Measurements from ENCODE around the gene AP5B1. TPM values are rescaled to one million over a fixed set of nuclear protein-coding genes. Genes with fewer than 3 reads are reported as not detected.

The AP5B1 gene
- total RNA-seq, 2 experiments from 2014 or later = 12.9 to 25.6 TPM

GRCh38 chr11:65814986-65815565 is 34.3 kb upstream of the AP5B1 start:
- POLR2A ChIA-PET = interaction anchor here (0.6 kb wide), 1 partner anchor 104 kb away, joined by 3 read pairs; no protein-coding TSS in a partner anchor
- H3K9me3 ChIP-seq (ENCODE audit: low read length) = no peaks in the 10 kb centered on the region
- no peak overlapping the region for H2AFZ ChIP-seq (ENCODE audit: low read length)
- H3K79me2 ChIP-seq (ENCODE audit: insufficient read depth, low read depth, low read length) = no peaks in the 10 kb centered on the region
- CTCF ChIA-PET (ENCODE audit: unreplicated experiment) = no interaction called here
- H3K27ac ChIP-seq (ENCODE audit: low read depth, low read length, poor library complexity, severe bottlenecking) = no peak overlapping the region
- TF ChIP-seq EZH2phosphoT487 (IDR thresholded peaks at IDR 0.05; ENCODE audit: borderline replicate concordance, low read depth, low read length) (no peak), CTCF (conservative IDR thresholded peaks at IDR 0.05; ENCODE audit: low read length) (no peak)
- H3K4me2 ChIP-seq (ENCODE audit: low read length) = no peak overlapping the region
- intact Hi-C loops (cut with micrococcal nuclease; ENCODE audit: unreplicated experiment) = loop anchor here (5.0 kb wide), 1 partner anchor 172 kb away; no protein-coding TSS in a partner anchor
- H3K9me2 ChIP-seq (ENCODE audit: insufficient read depth, low read length) = no peaks in the 10 kb centered on the region
- H3K4me1 ChIP-seq (ENCODE audit: insufficient read depth, low read length, poor library complexity, severe bottlenecking) = peaks cover 5% of the 10 kb centered on the region
- no peak for DNase-seq (ENCODE audit: low spot score)
- no peaks in the 10 kb centered on the region for H3K36me3 ChIP-seq (ENCODE audit: insufficient read depth, low read length)
- BruUV-seq (replicated peaks) = no TSS peak
- H4K20me1 ChIP-seq (ENCODE audit: insufficient read depth, low read length) = no peaks in the 10 kb centered on the region
- no peak overlapping the region for H3K4me3 ChIP-seq (ENCODE audit: low read depth, low read length, poor library complexity, severe bottlenecking)

- Histone ChIP-seq H3K9me2 (ENCODE audit: insufficient read depth, low read length) (no peaks in the 10 kb centered on the region), H3K4me1 (ENCODE audit: insufficient read depth, low read length, poor library complexity, severe bottlenecking) (peaks cover 5% of the 10 kb centered on the region), H3K4me2 (ENCODE audit: low read length) (no peak overlapping the region), H3K27ac (ENCODE audit: low read depth, low read length, poor library complexity, severe bottlenecking) (no peak overlapping the region), H3K9me3 (ENCODE audit: low read length) (no peaks in the 10 kb centered on the region), H3K79me2 (ENCODE audit: insufficient read depth, low read depth, low read length) (no peaks in the 10 kb centered on the region), H3K4me3 (ENCODE audit: low read depth, low read length, poor library complexity, severe bottlenecking) (no peak overlapping the region), H2AFZ (ENCODE audit: low read length) (no peak overlapping the region), H4K20me1 (ENCODE audit: insufficient read depth, low read length) (no peaks in the 10 kb centered on the region), H3K36me3 (ENCODE audit: insufficient read depth, low read length) (no peaks in the 10 kb centered on the region)
- BruUV-seq (replicated peaks) = no TSS peak
- intact Hi-C loops (cut with micrococcal nuclease; ENCODE audit: unreplicated experiment) = no loop called here
- DNase-seq (ENCODE audit: low spot score) = no peak
- POLR2A ChIA-PET = no interaction called here
- CTCF ChIA-PET (ENCODE audit: unreplicated experiment) = no interaction called here
- no peak for TF ChIP-seq EZH2phosphoT487 (IDR thresholded peaks at IDR 0.05; ENCODE audit: borderline replicate concordance, low read depth, low read length)
- TF ChIP-seq CTCF (conservative IDR thresholded peaks at IDR 0.05; ENCODE audit: low read length) = no peak
These were observed 33.6 kb upstream of the AP5B1 start for GRCh38 chr11:65814131-65814985.
